Heart left ventricle (tissue), 16 donors: ENCODE data around the gene GUSB. TPM values are rescaled to one million over a fixed set of nuclear protein-coding genes. Genes with fewer than 3 reads are reported as not detected.

Experiments
- ATAC-seq, 4 donors: fragments of 200-7000 bp; cut with Tn5 transposase; one replicate each; pipeline ENCODE4 v1.9.1; 2020 to 2022; ENCODE audit warnings: moderate library complexity in 4 of 4, mild to moderate bottlenecking in 3 of 4, moderate number of reproducible peaks in 1 of 4
- DNase-seq, 5 donors: peaks; one replicate each; pipeline ENCODE4 v3.0.0-alpha.2; 2020
- H3K27ac ChIP-seq, 12 donors: fragments of 200-600 bp; sonication (generic) in 4 of 12; one replicate each; pipeline versions ENCODE4 v1.5.0 to v1.8.0; 2016 to 2022; ENCODE audit warnings: mild to moderate bottlenecking in 2 of 12
- H3K27me3 ChIP-seq, 9 donors: fragments of 200-600 bp; sonication (generic) in 2 of 9; one replicate each; pipeline versions ENCODE4 v1.5.1 to v1.8.0; 2016 to 2022; ENCODE audit warnings: mild to moderate bottlenecking in 3 of 9
- H3K36me3 ChIP-seq, 9 donors: fragments of 200-600 bp; sonication (generic) in 2 of 9; one replicate each; pipeline versions ENCODE4 v1.5.0 to v1.8.0; 2018 to 2022; ENCODE audit warnings: mild to moderate bottlenecking in 2 of 9
- H3K4me1 ChIP-seq, 12 donors: fragments of 200-600 bp; sonication (generic) in 4 of 12; one replicate each; pipeline versions ENCODE4 v1.5.0 to v1.8.0; 2016 to 2022; ENCODE audit warnings: mild to moderate bottlenecking in 3 of 12
- H3K4me3 ChIP-seq, 12 donors: fragments of 200-600 bp; sonication (generic) in 4 of 12; one replicate each; pipeline versions ENCODE4 v1.5.0 to v1.8.0; 2017 to 2022; ENCODE audit warnings: mild to moderate bottlenecking in 9 of 12, moderate library complexity in 4 of 12
- H3K9me3 ChIP-seq, 12 donors: fragments of 200-600 bp; sonication (generic) in 4 of 12; one replicate each; pipeline versions ENCODE4 v1.5.0 to v1.8.0; 2016 to 2022; ENCODE audit warnings: mild to moderate bottlenecking in 1 of 12
- POLR2A ChIP-seq, 2 donors: fragments of 450-650 bp; IDR thresholded peaks; one replicate each; pipeline ENCODE4 v1.6.1; 2017; ENCODE audit warnings: antibody characterized with exemption in 2 of 2, mild to moderate bottlenecking in 2 of 2, moderate library complexity in 2 of 2
- WGBS, 4 donors: extraction: QIAGEN DNeasy Blood & Tissue Kit in 2 of 4; methylation state at CpG; one replicate each; pipeline versions ENCODE4 v1.1.5 to v1.1.7; 2013 to 2018; 5-methylcytosine and 5-hydroxymethylcytosine counted together
- intact Hi-C, 10 donors: fragments of 100-400 bp; cut with DNase I; formaldehyde crosslinking; loops; one replicate each; pipeline versions ENCODE4 v1.11.1 to v1.14.2; 2022
- polyA plus RNA-seq, 2 donors: library from polyadenylated mRNA; stranded (reverse); fragments of 200-250 nt; gene quantifications; one replicate each; pipeline ENCODE4 v1.2.3, GENCODE V29; 2013
- total RNA-seq, 9 donors: library from RNA; depleted of rRNA in 2 of 9; stranded (reverse); fragments of >200 nt in 2 of 9; fragmentation: NEBNext Ultra II Directional in 3 of 9; extraction: Animal tissue kit (Norgen Biotek cat#: 25700) in 3 of 9; gene quantifications; one replicate each; pipeline versions ENCODE4 v1.1.0 to v1.2.4, GENCODE V29; 2016 to 2023
- TF ChIP-seq, protein P1 (sequence below), 12 donors: fragments of 200-600 bp; sonication (generic) in 4 of 12; IDR thresholded peaks; one replicate each; pipeline versions ENCODE4 v1.5.0 to v1.8.0; 2018 to 2022; ENCODE audit warnings: antibody characterized with exemption in 12 of 12, mild to moderate bottlenecking in 5 of 12
- donor health status: ischemic (EF 13 %, LVEDD 7.1; RV severe dilation, severe dysfunction).
- donor health status: healthy with polysubstance abuse.
- donor health status: DM: no; HTN: yes; CAD: no.
- donor health status: DM: no; HTN: no; CAD: no.
- donor health status: ischemic (EF 25% LVEDD 6.9; RV normal size, moderate dysfunction).
- donor health status: ischemic (EF 25% LVEDD 5.7; RV mildly dilated, moderate dysfunction).
- donor health status: healthy.
- donor health status: DM: yes; HTN: yes; CAD: no.
- donor health status: ischemic (EF 35%, LVEDD 5.7; RV mildly dilated, moderate dysfunction).
- donor health status: nonischemic (EF 11% LVEDD 7.7; RV severe dilation, severe dysfunction).
- donor health status: DM: yes; HTN: yes; CAD: no.
- donor health status: PGD.
- donor health status: ischemic (EF 29% LVEDD 5.4; RV normal size, mild dysfunction).
- donor health status: nonischemic (EF 23%, LVEDD 6.1; RV moderate dilation, normal function).

The GUSB gene
- total and polyA plus RNA-seq, 11 donors: 9.9 to 47.3 (median 14.9) TPM

DNA sequence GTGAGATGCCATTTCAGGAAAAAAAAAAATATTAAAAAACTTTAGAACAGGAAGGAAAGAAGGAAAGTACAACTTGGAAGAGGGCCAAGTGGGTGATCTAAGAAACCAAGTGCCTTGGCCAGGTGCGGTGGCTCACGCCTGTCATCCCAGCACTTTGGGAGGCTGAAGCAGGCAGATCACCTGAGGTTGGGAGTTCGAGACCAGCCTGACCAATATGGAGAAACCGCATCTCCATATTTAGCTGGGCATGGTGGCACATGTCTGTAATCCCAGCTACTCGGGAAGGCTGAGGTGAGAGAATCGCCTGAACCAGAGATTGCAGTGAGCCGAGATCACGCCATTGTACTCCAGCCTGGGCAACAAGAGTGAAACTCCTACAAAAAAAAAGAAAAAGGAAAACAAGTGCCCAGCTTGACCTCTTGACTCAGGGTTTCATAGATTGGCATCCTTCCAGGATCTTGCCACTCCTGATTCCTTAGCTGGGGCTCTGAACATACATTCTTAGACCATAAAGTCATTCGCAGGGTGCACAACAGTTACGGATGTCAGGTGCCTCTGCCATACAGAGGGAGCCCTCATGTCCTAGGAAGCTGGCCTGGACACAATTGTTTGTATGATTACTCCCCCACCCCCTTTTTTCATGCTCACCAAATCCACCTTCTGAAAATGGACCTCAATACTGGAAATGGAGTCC, 2.1 kb upstream of the GUSB start:
- Histone ChIP-seq H3K4me3 (no peak overlapping the region), H3K4me1 (peaks cover 0 to 24% (median 16%) of the 10 kb centered on the region in 12 donors), H3K9me3 (no peaks in the 10 kb centered on the region), H3K27ac (no peak overlapping the region), H3K27me3 (no peaks in the 10 kb centered on the region), H3K36me3 (peaks cover 0 to 10% (median 7%) of the 10 kb centered on the region in 9 donors)
- TF ChIP-seq, protein P1, sequence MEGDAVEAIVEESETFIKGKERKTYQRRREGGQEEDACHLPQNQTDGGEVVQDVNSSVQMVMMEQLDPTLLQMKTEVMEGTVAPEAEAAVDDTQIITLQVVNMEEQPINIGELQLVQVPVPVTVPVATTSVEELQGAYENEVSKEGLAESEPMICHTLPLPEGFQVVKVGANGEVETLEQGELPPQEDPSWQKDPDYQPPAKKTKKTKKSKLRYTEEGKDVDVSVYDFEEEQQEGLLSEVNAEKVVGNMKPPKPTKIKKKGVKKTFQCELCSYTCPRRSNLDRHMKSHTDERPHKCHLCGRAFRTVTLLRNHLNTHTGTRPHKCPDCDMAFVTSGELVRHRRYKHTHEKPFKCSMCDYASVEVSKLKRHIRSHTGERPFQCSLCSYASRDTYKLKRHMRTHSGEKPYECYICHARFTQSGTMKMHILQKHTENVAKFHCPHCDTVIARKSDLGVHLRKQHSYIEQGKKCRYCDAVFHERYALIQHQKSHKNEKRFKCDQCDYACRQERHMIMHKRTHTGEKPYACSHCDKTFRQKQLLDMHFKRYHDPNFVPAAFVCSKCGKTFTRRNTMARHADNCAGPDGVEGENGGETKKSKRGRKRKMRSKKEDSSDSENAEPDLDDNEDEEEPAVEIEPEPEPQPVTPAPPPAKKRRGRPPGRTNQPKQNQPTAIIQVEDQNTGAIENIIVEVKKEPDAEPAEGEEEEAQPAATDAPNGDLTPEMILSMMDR (IDR thresholded peaks at IDR 0.05): no peak
- no peak for TF ChIP-seq POLR2A (IDR thresholded peaks at IDR 0.05)
- ATAC-seq (no peak), DNase-seq (no peak)
- intact Hi-C loops: loop anchor here in 1 of 10 donors (10.0 kb wide), 1 partner anchor 109 kb away; the partner anchor contains the start of gene VKORC1L1
- whole genome bisulfite sequencing, 4 donors: 89 to 94% (median 93%) methylated on average over 10 of the region's 10 CpGs

DNA sequence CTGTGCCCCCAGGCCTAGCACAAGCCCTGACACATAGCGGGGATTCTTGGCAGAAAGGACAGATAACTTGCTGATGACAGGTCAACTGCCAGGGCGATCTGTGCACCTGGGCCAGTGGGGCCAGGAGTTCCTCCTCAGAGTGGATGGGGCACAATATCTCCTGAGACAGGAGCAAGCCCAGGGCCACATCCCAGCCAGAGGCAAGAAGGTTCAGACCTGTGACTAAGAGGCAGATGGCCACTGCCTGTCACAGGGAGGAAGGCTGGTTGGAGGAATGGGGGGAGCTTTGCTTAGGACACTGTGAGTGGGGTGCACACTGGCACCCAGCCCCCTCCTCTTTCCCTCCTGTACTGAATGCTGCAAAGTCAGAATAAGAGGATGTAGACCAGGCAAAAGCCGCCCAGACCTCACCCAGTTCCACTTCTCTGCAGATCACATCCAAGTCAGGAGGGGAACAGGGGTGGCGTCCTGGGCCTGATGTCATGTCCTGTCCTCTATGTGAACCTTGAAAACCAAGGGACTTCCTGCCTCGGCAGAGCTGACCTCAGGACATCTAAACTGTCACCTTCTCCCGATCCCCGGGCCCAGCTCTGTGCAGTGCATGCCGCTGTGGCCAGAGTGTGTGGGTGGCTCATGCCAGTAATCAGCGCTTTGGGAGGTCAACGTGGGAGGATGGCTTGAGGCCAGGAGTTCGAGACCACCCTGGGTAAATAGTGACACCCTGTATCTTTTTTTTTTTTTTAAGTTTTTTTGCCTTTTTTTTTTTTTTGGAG, 1.3 kb downstream of the GUSB start:
- peak overlapping the region in 11 of 12 donors; percentile 67 to 92 (median 85) for H3K27ac ChIP-seq
- DNase-seq (peak; percentile 66 to 81 (median 72)), ATAC-seq (peak; percentile 32 to 86 (median 66))
- H3K4me1 ChIP-seq: peaks cover 0 to 24% (median 16%) of the 10 kb centered on the region in 12 donors
- peak overlapping the region; percentile 66 to 99 (median 84) for H3K4me3 ChIP-seq
- H3K36me3 ChIP-seq: peaks cover 0 to 36% (median 25%) of the 10 kb centered on the region in 9 donors
- 23 to 52% (median 40%) methylated on average over 10 to 11 of the region's 11 CpGs for WGBS, 4 donors
- intact Hi-C loops: loop anchor here in 1 of 10 donors (10.0 kb wide), 1 partner anchor 106 kb away; the partner anchor contains the start of gene VKORC1L1
- no peaks in the 10 kb centered on the region for H3K9me3 ChIP-seq
- TF ChIP-seq, protein P1 (IDR thresholded peaks at IDR 0.05): no peak
- peak in 1 of 2 donors; percentile 15 for TF ChIP-seq POLR2A (IDR thresholded peaks at IDR 0.05)
- no peaks in the 10 kb centered on the region for H3K27me3 ChIP-seq

DNA sequence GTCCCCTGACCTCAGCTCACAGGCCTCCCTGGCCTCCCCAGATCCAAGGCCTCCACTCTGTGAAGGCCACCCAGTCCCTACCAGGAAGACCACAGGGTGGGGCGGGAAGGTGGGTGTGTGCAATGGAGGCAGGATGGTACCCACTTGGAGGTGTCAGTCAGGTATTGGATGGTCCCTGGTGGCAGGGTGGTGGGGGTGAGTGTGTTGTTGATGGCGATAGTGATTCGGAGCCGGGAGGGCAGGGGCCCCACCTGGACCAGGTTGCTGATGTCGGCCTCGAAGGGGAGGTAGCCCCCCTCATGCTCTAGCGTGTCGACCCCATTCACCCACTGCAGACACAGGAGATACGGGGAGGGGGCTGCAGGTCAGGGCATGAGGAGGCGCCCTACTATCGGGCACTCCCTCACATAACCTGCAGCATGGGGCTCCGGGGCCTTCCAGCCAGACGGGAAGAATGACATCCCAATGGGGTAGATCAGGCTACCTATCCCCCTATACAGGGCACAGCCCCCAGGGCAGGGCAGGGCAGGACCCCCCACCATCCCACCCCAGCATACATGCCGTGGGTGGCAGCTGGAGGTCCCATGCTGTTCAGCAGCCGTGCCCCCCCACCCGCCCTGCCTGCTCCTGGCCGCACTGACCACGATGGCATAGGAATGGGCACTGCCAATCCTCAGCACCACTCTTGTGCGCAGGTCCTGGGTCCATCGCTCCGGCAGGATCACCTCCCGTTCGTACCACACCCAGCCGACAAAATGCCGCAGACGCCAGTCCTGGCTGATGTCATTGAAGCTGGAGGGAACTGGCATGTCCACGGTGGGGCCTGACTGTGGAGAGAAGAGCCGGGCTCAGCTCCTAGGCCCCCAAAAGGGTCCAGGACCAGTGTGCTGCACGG, 2.2 kb downstream of the GUSB start:
- Histone ChIP-seq H3K4me1 (peaks cover 0 to 24% (median 16%) of the 10 kb centered on the region in 12 donors), H3K9me3 (no peaks in the 10 kb centered on the region), H3K27ac (peak overlapping the region in 10 of 12 donors; percentile 58 to 92 (median 85)), H3K27me3 (no peaks in the 10 kb centered on the region), H3K36me3 (peaks cover 0 to 44% (median 34%) of the 10 kb centered on the region in 9 donors), H3K4me3 (peak overlapping the region in 8 of 12 donors; percentile 76 to 99 (median 87))
- DNase-seq (no peak), ATAC-seq (no peak)
- intact Hi-C loops: loop anchor here in 1 of 10 donors (10.0 kb wide), 1 partner anchor 105 kb away; the partner anchor contains the start of gene VKORC1L1
- TF ChIP-seq, protein P1 (IDR thresholded peaks at IDR 0.05): no peak
- no peak for TF ChIP-seq POLR2A (IDR thresholded peaks at IDR 0.05)
- 87 to 95% (median 90%) methylated on average over 21 to 29 of the region's 29 CpGs for WGBS, 4 donors
